GM12878 (cell line): ENCODE data around the gene TAF10. TPM values are rescaled to one million over a fixed set of nuclear protein-coding genes. Genes with fewer than 3 reads are reported as not detected.

ENCODE experiments used
- ATAC-seq: fragments of 200-7000 bp; cut with Tn5 transposase; 3 replicates; pipeline ENCODE4 v1.9.1; 2020; ENCODE audit warnings: mild to moderate bottlenecking, moderate library complexity
- BruUV-seq: library from RNA; stranded (reverse); fragments of 400-500 nt; replicated peaks from 2 replicates; lab custom pipeline; 2021; lab: Mats Ljungman, UMichigan
- CTCF ChIA-PET: fragments of 300-600 bp; sonication (Branson Sonifier 250); formaldehyde crosslinking; extraction: SDS; loops from one replicate; lab custom pipeline; 2021; ENCODE audit warnings: inconsistent platforms; lab: Yijun Ruan, JAX
- POLR2A ChIA-PET: fragments of 350-600 bp; formaldehyde crosslinking; extraction: SDS; loops from one replicate; lab custom pipeline; 2021; ENCODE audit warnings: inconsistent platforms; lab: Charles Lee
- RAD21 ChIA-PET: fragments of 300-600 bp; sonication (Branson Sonifier 250); formaldehyde crosslinking; loops from one replicate; lab custom pipeline; 2023; ENCODE audit warnings: antibody characterized with exemption; ENCODE audit not compliant: unreplicated experiment; lab: Charles Lee
- SMC1A ChIA-PET: fragments of 300-600 bp; sonication (Branson Sonifier 250); formaldehyde crosslinking; loops from one replicate; lab custom pipeline; 2023; ENCODE audit not compliant: unreplicated experiment, uncharacterized antibody; lab: Charles Lee
- DNase-seq: peaks from one replicate; pipeline ENCODE4 v3.0.0-alpha.2; 2011; ENCODE audit warnings: low read depth, low spot score
- FAIRE-seq: peaks from 3 replicates; lab custom pipeline; 2011; peaks lifted over from hg19 to GRCh38; lab: Jason Lieb, UNC
- H2AFZ ChIP-seq: 2 replicates; pipeline ENCODE4 v1.6.0; 2011; ENCODE audit warnings: low read depth, low read length, control low read depth; ENCODE audit not compliant: control insufficient read depth
- H3K27ac ChIP-seq: 2 replicates; pipeline ENCODE4 v1.5.1; 2011; ENCODE audit warnings: control low read depth; ENCODE audit not compliant: control insufficient read depth, insufficient read depth
- H3K27me3 ChIP-seq, 2 experiments: replicated peaks in 1 of 2; 2 replicates each; pipeline versions ENCODE4 v1.6.0 to v1.6.1; 2011; ENCODE audit warnings: low read length in 1 of 2; ENCODE audit not compliant: control insufficient read depth in 2 of 2, insufficient read depth in 2 of 2
- H3K36me3 ChIP-seq, 2 experiments: 2 replicates each; pipeline ENCODE4 v1.5.1; 2011; ENCODE audit warnings: low read length in 1 of 2; ENCODE audit not compliant: control insufficient read depth in 2 of 2, insufficient read depth in 2 of 2
- H3K4me1 ChIP-seq: 2 replicates; pipeline ENCODE4 v1.6.1; 2011; ENCODE audit warnings: mild to moderate bottlenecking, low read length, moderate library complexity, mixed read lengths; ENCODE audit not compliant: control insufficient read depth, insufficient read depth
- H3K4me2 ChIP-seq: 2 replicates; pipeline ENCODE4 v1.6.0; 2011; ENCODE audit warnings: control low read depth; ENCODE audit not compliant: control insufficient read depth, insufficient read depth
- H3K4me3 ChIP-seq: fragments of 200-600 bp; sonication (generic); 2 replicates; pipeline ENCODE4 v1.5.1; 2016
- H3K79me2 ChIP-seq: 2 replicates; pipeline ENCODE4 v1.6.0; 2011; ENCODE audit warnings: low read length; ENCODE audit not compliant: control insufficient read depth, insufficient read depth
- H3K9ac ChIP-seq: 2 replicates; pipeline ENCODE4 v1.8.0; 2011; ENCODE audit warnings: low read length, control low read depth, mixed read lengths; ENCODE audit not compliant: control insufficient read depth, insufficient read depth
- H3K9me3 ChIP-seq: replicated peaks from 3 replicates; pipeline ENCODE4 v1.5.1; 2011; ENCODE audit warnings: mild to moderate bottlenecking, low read length; ENCODE audit not compliant: control insufficient read depth, insufficient read depth
- H4K20me1 ChIP-seq: 2 replicates; pipeline ENCODE4 v1.6.0; 2011; ENCODE audit not compliant: control insufficient read depth, insufficient read depth
- CHD4 ChIP-seq: fragments of 200-600 bp; sonication (generic); IDR thresholded peaks from 2 replicates; pipeline ENCODE4 v1.6.1; 2016; ENCODE audit warnings: mild to moderate bottlenecking
- CREB1 ChIP-seq: IDR thresholded peaks from 2 replicates; pipeline ENCODE4 v1.6.1; 2012; ENCODE audit warnings: low read depth, mild to moderate bottlenecking, inconsistent platforms
- FOS ChIP-seq: IDR thresholded peaks from 3 replicates; pipeline ENCODE4 v1.6.1; 2011; ENCODE audit warnings: borderline replicate concordance; ENCODE audit not compliant: insufficient read length; ENCODE audit errors: extremely low read depth
- IKZF1 ChIP-seq: fragments of 450-650 bp; conservative IDR thresholded peaks from 2 replicates; pipeline ENCODE4 v1.6.1; 2017; ENCODE audit warnings: antibody characterized with exemption, mild to moderate bottlenecking
- NFXL1 ChIP-seq: fragments of 450-650 bp; IDR thresholded peaks from 2 replicates; pipeline ENCODE4 v1.6.1; 2017; ENCODE audit warnings: antibody characterized with exemption, mild to moderate bottlenecking, borderline replicate concordance
- NR2C2 ChIP-seq: IDR thresholded peaks from 2 replicates; pipeline ENCODE4 v1.6.1; 2011; ENCODE audit warnings: borderline replicate concordance, low read depth; ENCODE audit not compliant: control insufficient read depth, insufficient read length
- POLR2A ChIP-seq: IDR thresholded peaks from 2 replicates; pipeline ENCODE4 v1.6.1; 2011; ENCODE audit warnings: low read depth, mild to moderate bottlenecking, low read length
- RAD51 ChIP-seq: fragments of 450-650 bp; IDR thresholded peaks from 2 replicates; pipeline ENCODE4 v1.6.1; 2016; ENCODE audit warnings: moderate library complexity, mild to moderate bottlenecking, inconsistent platforms
- RB1 ChIP-seq: fragments of 450-650 bp; formaldehyde crosslinking; IDR thresholded peaks from 2 replicates; pipeline ENCODE4 v1.6.1; 2017; ENCODE audit warnings: mild to moderate bottlenecking, borderline replicate concordance
- SIN3A ChIP-seq: IDR thresholded peaks from 2 replicates; pipeline ENCODE4 v1.6.1; 2012; ENCODE audit warnings: low read depth, low read length, improper control_type of control experiment
- SRF ChIP-seq, 2 experiments: IDR thresholded peaks; 2 replicates each; pipeline ENCODE4 v1.6.1; 2011; ENCODE audit warnings: low read depth in 2 of 2, low read length in 2 of 2, mild to moderate bottlenecking in 1 of 2, moderate library complexity in 1 of 2
- SUPT20H ChIP-seq: IDR thresholded peaks from 2 replicates; pipeline ENCODE4 v1.6.1; 2011; ENCODE audit warnings: low read depth, mild to moderate bottlenecking, low read length, moderate library complexity, borderline replicate concordance; ENCODE audit not compliant: control insufficient read depth
- ZNF622 ChIP-seq: fragments of 450-650 bp; IDR thresholded peaks from 2 replicates; pipeline ENCODE4 v1.6.1; 2017; ENCODE audit warnings: mild to moderate bottlenecking, inconsistent platforms
- WGBS: methylation state at CpG from one replicate; pipeline ENCODE4 v1.1.6; 2016; ENCODE audit warnings: low lambda C conversion rate; ENCODE audit not compliant: insufficient replicate concordance, insufficient coverage; ENCODE audit errors: missing lambda C conversion rate; 5-methylcytosine and 5-hydroxymethylcytosine counted together
- in situ Hi-C: fragments of 300-500 bp; cut with MboI; formaldehyde crosslinking; loops from 9 replicates; pipeline ENCODE4 v1.14.3; 2018; ENCODE audit warnings: mixed read lengths
- intact Hi-C: fragments of 100-400 bp; cut with micrococcal nuclease; formaldehyde crosslinking; loops from one replicate; pipeline ENCODE4 v1.14.2; 2022; ENCODE audit not compliant: unreplicated experiment
- polyA plus RNA-seq, 11 experiments: library from polyadenylated mRNA; depleted of rRNA in 4 of 11; unstranded in 6 of 11; stranded (reverse) in 5 of 11; fragments of >200 nt; fragmentation: Nextera tagmentation in 4 of 11; fragmentation: Illumina TruSeq in 1 of 11; extraction: Ambion mirVana in 4 of 11; extraction: Trizol in 1 of 11; gene quantifications; 1 replicate in 1 of 11; 2 replicates in 10 of 11; pipeline versions ENCODE4 v1.2.1 to v1.2.3, GENCODE V29; 2011 to 2016; ENCODE audit warnings: inconsistent platforms in 2 of 11, missing spikeins in 2 of 11, low read depth in 1 of 11
- total RNA-seq, 4 experiments: library from RNA; depleted of rRNA in 3 of 4; stranded (reverse); fragments of >200 nt in 3 of 4; fragmentation: Illumina TruSeq in 1 of 4; extraction: Trizol in 1 of 4; gene quantifications; 2 replicates each; pipeline versions ENCODE4 v1.2.1 to v1.2.3, GENCODE V29; 2013 to 2021
- TF ChIP-seq, protein P1 (sequence below): fragments of 150-350 bp; IDR thresholded peaks from 2 replicates; pipeline ENCODE4 v1.6.1; 2014; ENCODE audit warnings: mild to moderate bottlenecking, low read depth, low read length
- TF ChIP-seq, protein P2 (sequence below): fragments of 450-650 bp; IDR thresholded peaks from 2 replicates; pipeline ENCODE4 v1.6.1; 2016; ENCODE audit warnings: mild to moderate bottlenecking
- TF ChIP-seq, protein P3 (sequence below): fragments of 450-650 bp; IDR thresholded peaks from 2 replicates; pipeline ENCODE4 v1.6.1; 2016; ENCODE audit warnings: mild to moderate bottlenecking

Gene TAF10
- total and polyA plus RNA-seq, 10 of the 15 experiments (the other 5 are each of a cell fraction or from before 2014, with no cell fraction given) = 26.7 to 251 (median 149) TPM

DNA sequence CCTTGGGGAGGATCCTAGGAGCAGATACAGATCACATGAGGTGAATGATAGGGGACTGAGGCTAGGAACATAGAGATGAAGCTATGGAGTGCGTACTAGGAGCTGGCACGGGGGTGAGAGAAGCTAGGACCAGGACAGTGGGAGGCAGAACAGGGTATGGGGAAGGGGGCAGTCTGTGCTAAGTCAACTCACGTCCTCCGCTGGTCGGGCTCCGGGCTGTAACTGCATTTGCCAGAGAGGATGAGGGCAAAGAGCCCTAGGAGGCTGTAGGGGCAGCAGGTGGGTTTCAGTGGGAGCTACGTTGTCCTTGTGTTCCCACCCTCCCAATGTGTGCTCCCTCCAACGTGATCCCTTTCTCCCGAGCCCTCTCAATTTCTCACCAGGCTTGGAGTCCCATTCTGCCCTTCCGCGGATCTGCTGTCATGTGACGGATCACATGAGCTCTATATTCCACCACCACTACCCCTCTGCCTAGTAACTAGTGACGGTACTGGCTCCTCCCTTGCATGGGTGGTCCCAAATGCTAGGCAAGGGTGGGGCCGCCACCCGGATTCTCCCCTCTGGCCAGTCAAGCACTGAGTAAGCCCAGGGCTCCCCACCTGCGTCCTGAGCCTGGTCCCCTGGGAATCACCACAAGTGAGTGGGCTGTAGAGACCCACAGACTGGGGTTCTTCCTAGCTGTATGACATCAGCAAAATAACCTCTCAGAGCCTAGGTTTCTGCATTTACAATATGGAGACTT is 7.2 kb upstream of the TAF10 start, which contains the start of gene TPP1:
Gene TPP1, minus strand, starts transcription at position 419 of the 742 bp plus-strand sequence. Its CDS starts 22 bp downstream, at position 397.
- WGBS = under 1% methylated on average over 16 of the region's 16 CpGs
- ATAC-seq = peak; percentile 98
- H4K20me1 ChIP-seq = no peaks in the 10 kb centered on the region
- peaks cover 12% of the 10 kb centered on the region for H3K79me2 ChIP-seq
- peak within 1 kb of the TSS; percentile 95 for H3K4me3 ChIP-seq
- peak; percentile 99 for FAIRE-seq
- BruUV-seq = TSS peak; percentile 75
- peaks cover 5% of the 10 kb centered on the region for H3K4me1 ChIP-seq
- H3K4me2 ChIP-seq = peak within 1 kb of the TSS; percentile 92
- H3K9me3 ChIP-seq = no peaks in the 10 kb centered on the region
- intact Hi-C loops = loop anchor here (2.0 to 10.0 kb wide), 2 partner anchors 50 to 906 kb away; no protein-coding TSS in a partner anchor
- ChIA-PET RAD21 (interaction anchor here (0.8 to 4.3 kb wide), 18 partner anchors 9 to 240 kb away, joined by 3 to 55 read pairs (median 5); partner anchors contain the start of genes ARFIP2, ILK, MRPL17 and RRP8), POLR2A (interaction anchor here (0.8 to 9.1 kb wide), 19 partner anchors 8 to 930 kb away, joined by 3 to 85 read pairs (median 4); partner anchors contain the start of genes ARFIP2, ILK, MRPL17 and SMPD1), SMC1A (interaction anchor here (0.8 to 3.5 kb wide), 17 partner anchors 8 to 234 kb away, joined by 3 to 34 read pairs (median 4); partner anchors contain the start of genes ILK and MRPL17), CTCF (interaction anchor here (0.8 to 3.5 kb wide), 19 partner anchors 8 to 240 kb away, joined by 3 to 27 read pairs (median 4); partner anchors contain the start of genes ILK and MRPL17)
- H3K36me3 ChIP-seq = peaks cover 0 to 4% of the 10 kb centered on the region in 2 experiments; a peak in 1 of 4 replicates
- peak within 1 kb of the TSS; percentile 95 for H2AFZ ChIP-seq
- peak within 1 kb of the TSS; percentile 95 for H3K9ac ChIP-seq
- DNase-seq = peak; percentile 93
- no peaks in the 10 kb centered on the region for H3K27me3 ChIP-seq
- in situ Hi-C loops = loop anchor here (10.0 kb wide), 1 partner anchor 906 kb away; no protein-coding TSS in a partner anchor
- H3K27ac ChIP-seq = peak within 1 kb of the TSS; percentile 90
- TF ChIP-seq NR2C2 = no peak
- no peak for TF ChIP-seq SRF (IDR thresholded peaks at IDR 0.05; ENCODE audit: low read depth in 2 of 2, low read length in 2 of 2)
- TF ChIP-seq, protein P1, sequence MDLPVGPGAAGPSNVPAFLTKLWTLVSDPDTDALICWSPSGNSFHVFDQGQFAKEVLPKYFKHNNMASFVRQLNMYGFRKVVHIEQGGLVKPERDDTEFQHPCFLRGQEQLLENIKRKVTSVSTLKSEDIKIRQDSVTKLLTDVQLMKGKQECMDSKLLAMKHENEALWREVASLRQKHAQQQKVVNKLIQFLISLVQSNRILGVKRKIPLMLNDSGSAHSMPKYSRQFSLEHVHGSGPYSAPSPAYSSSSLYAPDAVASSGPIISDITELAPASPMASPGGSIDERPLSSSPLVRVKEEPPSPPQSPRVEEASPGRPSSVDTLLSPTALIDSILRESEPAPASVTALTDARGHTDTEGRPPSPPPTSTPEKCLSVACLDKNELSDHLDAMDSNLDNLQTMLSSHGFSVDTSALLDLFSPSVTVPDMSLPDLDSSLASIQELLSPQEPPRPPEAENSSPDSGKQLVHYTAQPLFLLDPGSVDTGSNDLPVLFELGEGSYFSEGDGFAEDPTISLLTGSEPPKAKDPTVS = no peak
- TF ChIP-seq SIN3A = peak; percentile 95
- peak; percentile 88 for TF ChIP-seq FOS
- peak; percentile 76 for TF ChIP-seq POLR2A
- TF ChIP-seq, protein P2, sequence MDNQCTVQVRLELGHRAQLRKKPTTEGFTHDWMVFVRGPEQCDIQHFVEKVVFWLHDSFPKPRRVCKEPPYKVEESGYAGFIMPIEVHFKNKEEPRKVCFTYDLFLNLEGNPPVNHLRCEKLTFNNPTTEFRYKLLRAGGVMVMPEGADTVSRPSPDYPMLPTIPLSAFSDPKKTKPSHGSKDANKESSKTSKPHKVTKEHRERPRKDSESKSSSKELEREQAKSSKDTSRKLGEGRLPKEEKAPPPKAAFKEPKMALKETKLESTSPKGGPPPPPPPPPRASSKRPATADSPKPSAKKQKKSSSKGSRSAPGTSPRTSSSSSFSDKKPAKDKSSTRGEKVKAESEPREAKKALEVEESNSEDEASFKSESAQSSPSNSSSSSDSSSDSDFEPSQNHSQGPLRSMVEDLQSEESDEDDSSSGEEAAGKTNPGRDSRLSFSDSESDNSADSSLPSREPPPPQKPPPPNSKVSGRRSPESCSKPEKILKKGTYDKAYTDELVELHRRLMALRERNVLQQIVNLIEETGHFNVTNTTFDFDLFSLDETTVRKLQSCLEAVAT = no peak
- peak; percentile 100 for TF ChIP-seq RAD51
- peak; percentile 68 for TF ChIP-seq IKZF1
- no peak for TF ChIP-seq SUPT20H
- no peak for TF ChIP-seq RB1
- no peak for TF ChIP-seq CHD4
- no peak for TF ChIP-seq ZNF622
- TF ChIP-seq, protein P3, sequence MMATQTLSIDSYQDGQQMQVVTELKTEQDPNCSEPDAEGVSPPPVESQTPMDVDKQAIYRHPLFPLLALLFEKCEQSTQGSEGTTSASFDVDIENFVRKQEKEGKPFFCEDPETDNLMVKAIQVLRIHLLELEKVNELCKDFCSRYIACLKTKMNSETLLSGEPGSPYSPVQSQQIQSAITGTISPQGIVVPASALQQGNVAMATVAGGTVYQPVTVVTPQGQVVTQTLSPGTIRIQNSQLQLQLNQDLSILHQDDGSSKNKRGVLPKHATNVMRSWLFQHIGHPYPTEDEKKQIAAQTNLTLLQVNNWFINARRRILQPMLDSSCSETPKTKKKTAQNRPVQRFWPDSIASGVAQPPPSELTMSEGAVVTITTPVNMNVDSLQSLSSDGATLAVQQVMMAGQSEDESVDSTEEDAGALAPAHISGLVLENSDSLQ = peak; percentile 51; the same call in 1 of the 2 replicates
- no peak for TF ChIP-seq NFXL1
- peak; percentile 99 for TF ChIP-seq CREB1
